KOPT-K1 (cell line): ENCODE data around the gene ICOS.
A peak's percentile ranks its signal among the peaks of the same experiment; 100 is the strongest.

Source experiments
- H3K27ac ChIP-seq: fragments of 200-600 bp; sonication (generic); 2 replicates; pipeline ENCODE4 v1.5.1; 2016; ENCODE audit warnings: antibody characterized with exemption, mild to moderate bottlenecking, low read depth, low read length; ENCODE audit not compliant: poor library complexity, severe bottlenecking
- H3K36me3 ChIP-seq: fragments of 200-600 bp; sonication (generic); 2 replicates; pipeline ENCODE4 v1.5.1; 2017; ENCODE audit warnings: antibody characterized with exemption, mild to moderate bottlenecking, low read length, moderate library complexity; ENCODE audit not compliant: insufficient read depth
- H3K9me3 ChIP-seq: fragments of 200-600 bp; sonication (generic); 2 replicates; pipeline ENCODE4 v1.5.1; 2017; ENCODE audit warnings: antibody characterized with exemption, low read length, mild to moderate bottlenecking; ENCODE audit not compliant: insufficient read depth, poor library complexity, severe bottlenecking

Gene ICOS

GRCh38 chr2:204003276-204003990 is 66.9 kb downstream of the ICOS start:
- no peaks in the 10 kb centered on the region for H3K36me3 ChIP-seq

GRCh38 chr2:204004912-204005311 is 68.3 kb downstream of the ICOS start:
- peaks cover 10% of the 10 kb centered on the region for H3K9me3 ChIP-seq
- H3K27ac ChIP-seq: peak overlapping the region; percentile 62
- no peaks in the 10 kb centered on the region for H3K36me3 ChIP-seq

More at GRCh38 chr2:204003276-204003990, 66.9 kb downstream of the ICOS start:
- Histone ChIP-seq H3K27ac (no peak overlapping the region), H3K9me3 (peaks cover 10% of the 10 kb centered on the region)

GRCh38 chr2:204005940-204006721 is 69.6 kb downstream of the ICOS start:
- Histone ChIP-seq H3K27ac (peak overlapping the region; percentile 62), H3K9me3 (peaks cover 10% of the 10 kb centered on the region), H3K36me3 (no peaks in the 10 kb centered on the region)

- Histone ChIP-seq H3K9me3 (peaks cover 10% of the 10 kb centered on the region), H3K27ac (no peak overlapping the region), H3K36me3 (no peaks in the 10 kb centered on the region)
These were observed 71.8 kb downstream of the ICOS start for GRCh38 chr2:204008352-204008751.

GRCh38 chr2:204010628-204011560 is 74.3 kb downstream of the ICOS start:
- Histone ChIP-seq H3K9me3 (peaks cover 10% of the 10 kb centered on the region), H3K36me3 (no peaks in the 10 kb centered on the region), H3K27ac (no peak overlapping the region)
